Mesothelial cell of epicardium (in vitro differentiated cells): ENCODE results near the gene LYRM1. TPM values are rescaled to one million over a fixed set of nuclear protein-coding genes. Genes with fewer than 3 reads are reported as not detected.

Experiments
- DNase-seq, 2 experiments: peaks; one replicate each; pipeline ENCODE4 v3.0.0; 2021; ENCODE audit warnings: low spot score in 2 of 2; ENCODE audit not compliant: unreplicated experiment in 2 of 2
- H3K27ac Mint-ChIP-seq: 2 replicates; pipeline ENCODE4 v1.8.0; 2021; ENCODE audit warnings: mixed read lengths
- H3K27me3 Mint-ChIP-seq: 2 replicates; pipeline ENCODE4 v1.8.0; 2021; ENCODE audit warnings: low read depth, mixed read lengths
- H3K36me3 Mint-ChIP-seq: 2 replicates; pipeline ENCODE4 v1.8.0; 2021; ENCODE audit warnings: mixed read lengths
- H3K4me1 Mint-ChIP-seq: 2 replicates; pipeline ENCODE4 v1.8.0; 2021; ENCODE audit warnings: mixed read lengths
- H3K4me3 Mint-ChIP-seq: 2 replicates; pipeline ENCODE4 v1.8.0; 2021; ENCODE audit warnings: mild to moderate bottlenecking, moderate library complexity, mixed read lengths
- H3K9me3 Mint-ChIP-seq: 2 replicates; pipeline ENCODE4 v1.8.0; 2021; ENCODE audit warnings: mixed read lengths
- total RNA-seq: library from RNA; stranded (reverse); gene quantifications from 3 replicates; pipeline ENCODE4 v1.2.1, GENCODE V29; 2021
- TF ChIP-seq, protein P1 (sequence below): fragments of 200-600 bp; sonication (generic); IDR thresholded peaks from one replicate; pipeline ENCODE4 v1.5.0; 2021; ENCODE audit warnings: antibody characterized with exemption; ENCODE audit not compliant: unreplicated experiment

Gene LYRM1
- total RNA-seq, 1 donor from 2014 or later: 15.9 TPM

DNA sequence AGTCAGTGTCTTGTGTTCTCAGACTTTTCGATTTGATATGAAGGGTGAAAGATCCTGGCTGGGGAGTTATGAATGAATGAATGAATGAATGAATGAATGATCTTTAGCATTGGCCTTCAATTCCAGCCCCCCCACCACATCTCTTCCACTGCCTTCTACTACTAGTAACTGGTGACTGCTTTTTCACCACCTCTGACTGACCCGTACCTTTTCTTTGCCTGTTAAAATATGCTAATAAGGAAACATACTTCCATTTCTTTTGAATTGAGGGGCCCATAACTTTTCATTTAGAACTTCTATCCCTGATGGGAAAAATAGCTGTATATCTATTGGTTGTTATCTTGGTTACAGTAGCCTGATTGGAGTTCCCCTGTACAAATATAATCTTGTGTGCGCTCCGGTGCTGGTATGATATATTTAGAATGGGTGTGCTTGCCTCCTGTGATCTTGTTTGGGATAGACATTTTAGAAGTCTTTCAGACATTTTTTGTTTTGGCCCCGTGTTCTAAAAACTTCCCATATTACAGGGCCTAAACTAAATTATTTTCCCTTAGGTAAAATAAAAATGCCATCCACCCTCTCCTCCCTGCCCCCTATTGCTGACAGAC, 3.4 kb downstream of the LYRM1 start:
- H3K27ac Mint-ChIP-seq: peak overlapping the region; percentile 72
- TF ChIP-seq, protein P1, sequence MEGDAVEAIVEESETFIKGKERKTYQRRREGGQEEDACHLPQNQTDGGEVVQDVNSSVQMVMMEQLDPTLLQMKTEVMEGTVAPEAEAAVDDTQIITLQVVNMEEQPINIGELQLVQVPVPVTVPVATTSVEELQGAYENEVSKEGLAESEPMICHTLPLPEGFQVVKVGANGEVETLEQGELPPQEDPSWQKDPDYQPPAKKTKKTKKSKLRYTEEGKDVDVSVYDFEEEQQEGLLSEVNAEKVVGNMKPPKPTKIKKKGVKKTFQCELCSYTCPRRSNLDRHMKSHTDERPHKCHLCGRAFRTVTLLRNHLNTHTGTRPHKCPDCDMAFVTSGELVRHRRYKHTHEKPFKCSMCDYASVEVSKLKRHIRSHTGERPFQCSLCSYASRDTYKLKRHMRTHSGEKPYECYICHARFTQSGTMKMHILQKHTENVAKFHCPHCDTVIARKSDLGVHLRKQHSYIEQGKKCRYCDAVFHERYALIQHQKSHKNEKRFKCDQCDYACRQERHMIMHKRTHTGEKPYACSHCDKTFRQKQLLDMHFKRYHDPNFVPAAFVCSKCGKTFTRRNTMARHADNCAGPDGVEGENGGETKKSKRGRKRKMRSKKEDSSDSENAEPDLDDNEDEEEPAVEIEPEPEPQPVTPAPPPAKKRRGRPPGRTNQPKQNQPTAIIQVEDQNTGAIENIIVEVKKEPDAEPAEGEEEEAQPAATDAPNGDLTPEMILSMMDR: no peak
- no peak overlapping the region for H3K4me3 Mint-ChIP-seq
- H3K4me1 Mint-ChIP-seq: peaks cover 62% of the 10 kb centered on the region
- no peaks in the 10 kb centered on the region for H3K36me3 Mint-ChIP-seq
- no peaks in the 10 kb centered on the region for H3K27me3 Mint-ChIP-seq
- no peaks in the 10 kb centered on the region for H3K9me3 Mint-ChIP-seq
- DNase-seq: no peak

- TF ChIP-seq, protein P1: no peak
- Mint-ChIP-seq H3K27ac (peak overlapping the region; percentile 41), H3K4me1 (peaks cover 57% of the 10 kb centered on the region), H3K4me3 (no peak overlapping the region), H3K27me3 (no peaks in the 10 kb centered on the region), H3K9me3 (no peaks in the 10 kb centered on the region), H3K36me3 (no peaks in the 10 kb centered on the region)
- DNase-seq: no peak
These were observed 4.0 kb downstream of the LYRM1 start for GRCh38 chr16:20904507-20905081.

DNA sequence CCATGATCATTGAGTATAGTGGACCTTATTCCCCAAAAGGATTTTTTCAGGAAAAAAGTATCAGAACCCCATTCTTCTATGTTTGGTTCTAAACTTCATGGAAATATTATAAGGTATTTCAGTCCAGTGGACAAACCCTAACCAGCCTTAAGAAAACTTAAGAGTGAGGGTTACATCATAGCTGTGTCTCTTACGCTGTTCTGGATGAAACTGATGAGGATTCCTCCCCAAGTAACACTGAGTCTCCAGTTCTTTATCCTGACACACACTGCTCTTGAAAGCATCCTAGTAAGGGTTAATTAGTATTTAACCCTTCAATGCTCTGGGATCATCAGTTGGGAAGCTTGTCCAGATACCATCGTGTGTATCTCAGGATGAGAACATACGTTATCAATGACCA, 5.0 kb downstream of the LYRM1 start:
- Mint-ChIP-seq H3K36me3 (no peaks in the 10 kb centered on the region), H3K27ac (no peak overlapping the region), H3K27me3 (no peaks in the 10 kb centered on the region), H3K4me1 (peaks cover 57% of the 10 kb centered on the region), H3K4me3 (no peak overlapping the region), H3K9me3 (no peaks in the 10 kb centered on the region)
- no peak for DNase-seq
- TF ChIP-seq, protein P1: no peak

GRCh38 chr16:20906341-20907255, 6.0 kb downstream of the LYRM1 start:
- Mint-ChIP-seq H3K36me3 (no peaks in the 10 kb centered on the region), H3K9me3 (no peaks in the 10 kb centered on the region), H3K4me1 (peaks cover 57% of the 10 kb centered on the region), H3K27ac (peak overlapping the region; percentile 80), H3K27me3 (no peaks in the 10 kb centered on the region), H3K4me3 (no peak overlapping the region)
- TF ChIP-seq, protein P1: no peak
- DNase-seq: no peak

DNA sequence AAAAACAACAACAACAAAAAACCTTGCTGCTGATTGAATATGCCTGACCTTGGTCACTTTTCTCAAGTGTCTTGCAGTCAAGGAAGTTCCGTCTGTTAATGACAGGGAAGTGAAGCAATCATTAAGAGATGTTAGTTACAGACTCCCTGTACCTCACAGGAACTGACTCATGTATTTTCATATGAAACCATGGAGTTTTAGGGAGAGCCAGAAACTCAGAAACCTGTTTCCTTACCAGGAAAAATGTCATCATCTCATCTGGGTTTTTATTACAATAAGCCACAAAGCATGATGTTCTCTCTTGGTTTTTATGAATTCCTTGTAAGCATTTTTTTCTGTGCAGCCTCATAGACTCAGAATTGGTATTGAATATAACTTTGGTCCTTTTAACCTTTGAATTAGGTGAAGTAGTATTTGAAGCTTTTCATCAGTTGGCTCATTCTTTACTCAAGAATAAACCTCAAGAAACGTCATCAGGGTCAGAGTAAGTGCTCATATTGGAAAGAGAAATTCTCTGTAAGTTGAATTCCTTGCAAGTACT, 10.3 kb downstream of the LYRM1 start:
- peaks cover 23% of the 10 kb centered on the region for H3K4me1 Mint-ChIP-seq
- no peaks in the 10 kb centered on the region for H3K27me3 Mint-ChIP-seq
- H3K36me3 Mint-ChIP-seq: peaks cover 5% of the 10 kb centered on the region
- DNase-seq: no peak
- no peak overlapping the region for H3K4me3 Mint-ChIP-seq
- no peaks in the 10 kb centered on the region for H3K9me3 Mint-ChIP-seq
- H3K27ac Mint-ChIP-seq: no peak overlapping the region
- TF ChIP-seq, protein P1: no peak
